ENCODE results near the gene ARHGAP6. TPM values are rescaled to one million over a fixed set of nuclear protein-coding genes. Genes with fewer than 3 reads are reported as not detected.

Gene ARHGAP6
- total RNA-seq, 1 donor from 2014 or later = 16.7 TPM

DNA sequence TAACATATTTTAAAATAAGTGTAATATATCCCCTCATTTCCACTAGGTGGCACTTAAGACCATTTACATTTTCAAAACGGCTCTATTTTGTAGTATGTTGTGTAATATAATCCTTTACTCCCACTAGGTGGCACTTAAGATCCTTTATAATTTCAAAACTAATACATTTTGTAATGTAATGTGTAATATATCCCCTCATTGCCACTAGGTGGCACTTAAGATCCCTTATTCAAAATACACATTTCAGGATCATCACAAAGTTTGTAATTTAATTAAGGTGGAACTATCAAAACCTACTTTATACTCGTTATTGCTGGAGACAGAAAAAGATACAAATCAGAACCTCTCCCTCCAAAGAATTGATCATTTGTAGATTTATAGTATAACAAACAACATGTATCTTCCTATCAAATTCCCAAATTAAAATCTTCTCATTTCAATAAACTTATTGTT, 132.5 kb downstream of the ARHGAP6 start:
- no peaks in the 10 kb centered on the region for H3K4me1 ChIP-seq
- TF ChIP-seq, protein P1, sequence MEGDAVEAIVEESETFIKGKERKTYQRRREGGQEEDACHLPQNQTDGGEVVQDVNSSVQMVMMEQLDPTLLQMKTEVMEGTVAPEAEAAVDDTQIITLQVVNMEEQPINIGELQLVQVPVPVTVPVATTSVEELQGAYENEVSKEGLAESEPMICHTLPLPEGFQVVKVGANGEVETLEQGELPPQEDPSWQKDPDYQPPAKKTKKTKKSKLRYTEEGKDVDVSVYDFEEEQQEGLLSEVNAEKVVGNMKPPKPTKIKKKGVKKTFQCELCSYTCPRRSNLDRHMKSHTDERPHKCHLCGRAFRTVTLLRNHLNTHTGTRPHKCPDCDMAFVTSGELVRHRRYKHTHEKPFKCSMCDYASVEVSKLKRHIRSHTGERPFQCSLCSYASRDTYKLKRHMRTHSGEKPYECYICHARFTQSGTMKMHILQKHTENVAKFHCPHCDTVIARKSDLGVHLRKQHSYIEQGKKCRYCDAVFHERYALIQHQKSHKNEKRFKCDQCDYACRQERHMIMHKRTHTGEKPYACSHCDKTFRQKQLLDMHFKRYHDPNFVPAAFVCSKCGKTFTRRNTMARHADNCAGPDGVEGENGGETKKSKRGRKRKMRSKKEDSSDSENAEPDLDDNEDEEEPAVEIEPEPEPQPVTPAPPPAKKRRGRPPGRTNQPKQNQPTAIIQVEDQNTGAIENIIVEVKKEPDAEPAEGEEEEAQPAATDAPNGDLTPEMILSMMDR (IDR thresholded peaks at IDR 0.05) = peak; percentile 66
- H3K9me3 ChIP-seq = no peaks in the 10 kb centered on the region
- ATAC-seq (peak; percentile 89 to 93), DNase-seq (no peak)
- no peak overlapping the region for H3K27ac ChIP-seq
- H3K27me3 ChIP-seq (ENCODE audit: low read depth) = no peaks in the 10 kb centered on the region
- H3K4me3 ChIP-seq = no peak overlapping the region
- intact Hi-C loops (cut with DNase I) = no loop called here
- H3K36me3 ChIP-seq = no peaks in the 10 kb centered on the region

DNA sequence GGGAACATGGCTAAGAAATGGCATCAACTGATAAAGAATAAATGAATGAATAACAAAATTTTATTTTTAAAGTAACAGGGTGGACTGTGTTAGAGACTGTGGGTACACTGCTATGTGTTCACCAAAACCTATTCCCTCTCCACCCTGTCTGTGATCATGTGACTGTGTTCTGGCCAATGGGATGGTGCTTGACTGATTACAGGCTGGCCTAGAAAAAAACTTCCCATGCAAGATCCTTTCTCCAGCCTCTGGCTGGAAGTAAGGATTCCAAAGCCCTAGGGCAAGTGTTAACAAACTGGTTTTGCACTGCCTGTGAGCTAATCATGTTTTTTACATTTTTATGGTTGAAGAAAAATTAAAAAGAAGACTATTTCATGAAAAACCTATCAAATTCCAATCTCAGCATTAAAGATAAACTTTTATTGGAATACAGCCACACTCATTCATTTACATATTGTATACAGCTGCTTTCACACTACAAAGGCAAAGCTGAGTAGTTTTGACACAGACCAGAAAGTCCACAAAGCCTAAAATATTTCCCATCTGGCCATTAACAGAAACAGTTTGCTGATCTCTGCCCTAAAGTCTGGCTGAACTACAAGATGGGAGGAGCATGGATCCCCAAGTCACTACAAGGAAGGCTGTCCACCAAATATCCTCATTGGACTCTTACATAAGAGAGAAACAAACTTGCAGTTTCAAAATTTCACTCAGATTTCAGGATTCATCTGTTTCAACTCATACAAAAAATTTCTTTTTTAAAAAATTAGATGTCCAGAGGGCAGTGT, 133.2 kb downstream of the ARHGAP6 start:
- ATAC-seq (no peak), DNase-seq (no peak)
- Histone ChIP-seq H3K36me3 (no peaks in the 10 kb centered on the region), H3K4me3 (no peak overlapping the region), H3K27ac (no peak overlapping the region), H3K9me3 (no peaks in the 10 kb centered on the region), H3K27me3 (ENCODE audit: low read depth) (no peaks in the 10 kb centered on the region), H3K4me1 (no peaks in the 10 kb centered on the region)
- intact Hi-C loops (cut with DNase I) = no loop called here
- TF ChIP-seq, protein P1 (IDR thresholded peaks at IDR 0.05) = no peak

DNA sequence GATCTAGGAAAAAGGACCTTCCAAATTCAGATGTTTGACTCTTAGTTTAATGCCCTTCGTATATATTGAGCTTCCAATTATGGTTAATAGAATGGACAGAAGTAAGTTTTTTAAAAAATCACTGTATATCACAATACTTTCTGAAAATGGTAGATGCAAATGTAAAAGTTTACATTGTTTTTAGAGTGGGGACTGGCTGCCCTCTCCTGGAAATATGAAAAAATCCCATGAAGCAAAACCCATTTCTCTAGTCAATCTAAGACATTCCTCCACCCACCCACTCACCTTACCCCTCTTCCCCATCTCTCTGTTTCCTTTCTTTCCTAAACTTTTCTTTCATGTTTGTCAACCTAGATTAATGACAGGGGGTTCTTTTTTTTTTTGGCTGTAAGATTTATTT, 134.5 kb downstream of the ARHGAP6 start:
- no peak for ATAC-seq
- intact Hi-C loops (cut with DNase I) = no loop called here
- H3K4me3 ChIP-seq = no peak overlapping the region
- no peaks in the 10 kb centered on the region for H3K36me3 ChIP-seq
- H3K4me1 ChIP-seq = no peaks in the 10 kb centered on the region
- H3K27ac ChIP-seq = no peak overlapping the region
- no peak for DNase-seq
- TF ChIP-seq, protein P1 (IDR thresholded peaks at IDR 0.05) = no peak
- H3K9me3 ChIP-seq = no peaks in the 10 kb centered on the region
- no peaks in the 10 kb centered on the region for H3K27me3 ChIP-seq (ENCODE audit: low read depth)

DNA sequence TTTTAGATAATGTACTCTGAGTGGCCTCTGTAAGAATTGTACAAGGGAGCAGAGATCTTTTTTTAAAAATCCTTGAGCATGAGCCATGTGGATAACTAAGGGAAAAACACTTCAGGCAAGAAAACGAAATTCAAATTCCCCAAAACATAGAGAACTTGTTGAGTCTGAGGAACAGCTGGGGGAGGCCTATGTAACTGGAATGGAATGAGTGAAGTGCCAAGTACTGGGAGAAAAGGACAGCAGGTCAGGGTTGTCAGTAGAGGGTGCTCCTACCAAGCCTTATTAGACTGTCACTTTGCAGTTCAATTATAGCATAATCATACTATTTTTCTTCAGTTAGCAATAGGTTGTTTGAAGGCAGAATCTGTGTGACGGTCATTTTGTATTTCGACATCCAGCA, 135.1 kb downstream of the ARHGAP6 start:
- no peak overlapping the region for H3K4me3 ChIP-seq
- no peak for ATAC-seq
- no peaks in the 10 kb centered on the region for H3K9me3 ChIP-seq
- no peak for DNase-seq
- H3K27ac ChIP-seq = no peak overlapping the region
- TF ChIP-seq, protein P1 (IDR thresholded peaks at IDR 0.05) = no peak
- H3K27me3 ChIP-seq (ENCODE audit: low read depth) = no peaks in the 10 kb centered on the region
- intact Hi-C loops (cut with DNase I) = no loop called here
- H3K36me3 ChIP-seq = no peaks in the 10 kb centered on the region
- no peaks in the 10 kb centered on the region for H3K4me1 ChIP-seq

DNA sequence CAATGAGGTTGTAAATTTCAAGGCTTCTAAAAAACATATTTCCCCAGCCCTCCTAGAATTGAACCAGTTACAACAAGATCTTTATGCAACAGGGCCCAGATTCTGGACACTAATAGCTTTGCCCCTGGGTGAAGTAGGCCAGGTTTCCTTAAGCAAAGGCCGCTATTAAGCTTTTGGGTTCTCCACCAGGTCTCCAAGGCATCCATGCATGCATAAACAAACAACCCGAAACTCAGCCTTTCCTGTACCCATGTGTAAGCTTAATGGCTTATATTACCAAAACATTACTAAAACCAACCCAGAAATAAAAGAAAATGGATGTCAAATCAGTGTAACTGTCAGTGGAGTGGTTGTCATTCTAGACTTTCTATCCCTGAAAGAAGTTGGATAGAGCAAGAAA, 137.1 kb downstream of the ARHGAP6 start:
- Histone ChIP-seq H3K4me3 (no peak overlapping the region), H3K9me3 (no peaks in the 10 kb centered on the region), H3K36me3 (no peaks in the 10 kb centered on the region), H3K27ac (no peak overlapping the region), H3K27me3 (ENCODE audit: low read depth) (no peaks in the 10 kb centered on the region), H3K4me1 (no peaks in the 10 kb centered on the region)
- DNase-seq (no peak), ATAC-seq (no peak)
- intact Hi-C loops (cut with DNase I) = no loop called here
- TF ChIP-seq, protein P1 (IDR thresholded peaks at IDR 0.05) = no peak

Data from lower lobe of right lung (tissue), 2 donors.